NCI-H226 (cell line): Measurements from ENCODE around the gene TCTN2.

Source experiments
- DNase-seq: peaks from one replicate; pipeline ENCODE4 v3.0.0-alpha.2; 2015

Gene TCTN2

GRCh38 chr12:123744836-123745235 is 73.9 kb downstream of the TCTN2 start:
- DNase-seq = no peak

GRCh38 chr12:123747309-123747708 is 76.4 kb downstream of the TCTN2 start:
- no peak for DNase-seq

GRCh38 chr12:123748161-123748560 is 77.2 kb downstream of the TCTN2 start:
- DNase-seq = no peak

GRCh38 chr12:123748661-123749060 is 77.7 kb downstream of the TCTN2 start:
- no peak for DNase-seq

GRCh38 chr12:123749355-123749754 is 78.4 kb downstream of the TCTN2 start:
- DNase-seq = no peak

GRCh38 chr12:123750159-123750656 is 79.3 kb downstream of the TCTN2 start:
- no peak for DNase-seq

GRCh38 chr12:123752046-123752445 is 81.1 kb downstream of the TCTN2 start:
- DNase-seq = no peak

- DNase-seq = no peak
Observed at GRCh38 chr12:123754041-123754772, 83.3 kb downstream of the TCTN2 start.

GRCh38 chr12:123757561-123757960 is 86.6 kb downstream of the TCTN2 start:
- peak; percentile 5 for DNase-seq
